GM12873 (cell line): ENCODE results near the gene CEP72.

Source experiments
- CTCF ChIP-seq: IDR thresholded peaks from 2 replicates; pipeline ENCODE4 v1.5.1; 2012; ENCODE audit warnings: low read depth, mild to moderate bottlenecking, moderate library complexity, low read length, control low read depth; ENCODE audit not compliant: insufficient read depth; ENCODE audit errors: missing control alignments

The CEP72 gene

DNA sequence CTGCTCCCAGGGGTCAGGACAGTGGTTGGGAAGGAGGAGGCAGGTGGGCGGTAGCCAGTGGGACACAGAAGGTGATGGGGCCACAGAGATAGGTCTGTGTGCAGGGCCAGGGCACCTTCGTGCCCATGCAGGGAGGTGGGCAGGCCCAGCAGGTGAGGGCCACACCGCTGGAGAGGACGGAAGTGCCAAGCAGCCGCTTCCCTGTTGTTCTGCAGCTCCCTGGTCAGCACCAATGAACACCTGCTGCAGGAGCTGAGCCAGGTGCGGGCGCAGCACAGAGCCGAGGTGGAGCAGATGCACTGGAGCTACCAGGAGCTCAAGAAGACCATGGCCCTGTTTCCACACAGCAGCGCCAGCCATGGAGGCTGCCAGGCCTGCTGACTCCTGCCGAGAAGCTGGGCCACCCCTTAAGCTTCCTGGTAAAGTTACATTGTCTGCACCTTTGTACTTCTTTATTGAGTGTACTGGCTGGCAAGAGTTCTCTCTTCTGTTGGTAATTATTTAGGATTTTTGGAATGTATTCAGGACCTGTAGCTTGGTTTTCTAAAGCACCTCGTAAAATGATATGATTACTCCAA lies 40.7 kb downstream of the CEP72 start:
- TF ChIP-seq CTCF, result no peak

- no peak for TF ChIP-seq CTCF
Observed at GRCh38 chr5:654071-654778, 42.1 kb downstream of the CEP72 start.

- TF ChIP-seq CTCF, result no peak
Observed at GRCh38 chr5:655406-655805, 43.3 kb downstream of the CEP72 start.

DNA sequence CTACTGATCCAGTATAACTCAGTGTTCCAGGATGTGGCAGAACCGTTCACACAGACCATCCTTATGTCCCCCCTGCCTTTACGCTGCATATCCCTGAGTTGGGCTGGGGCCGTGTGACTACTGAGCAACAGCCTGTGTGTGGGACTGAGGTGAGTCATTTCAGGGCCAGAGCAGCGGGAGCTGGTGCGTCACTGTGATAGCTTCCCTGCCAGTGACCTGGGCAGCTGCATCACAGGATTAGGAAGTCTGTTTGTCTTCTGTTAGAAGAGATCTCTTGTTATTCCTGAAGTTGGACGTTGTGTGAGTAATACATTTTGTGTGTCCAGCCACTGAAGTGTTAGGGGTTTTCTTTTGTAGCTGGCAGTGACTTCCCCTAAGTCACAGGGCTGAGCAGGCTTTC lies 45.4 kb downstream of the CEP72 start:
- TF ChIP-seq CTCF, result no peak

- TF ChIP-seq CTCF, result no peak
Observed at GRCh38 chr5:658103-658502, 46.0 kb downstream of the CEP72 start.

DNA sequence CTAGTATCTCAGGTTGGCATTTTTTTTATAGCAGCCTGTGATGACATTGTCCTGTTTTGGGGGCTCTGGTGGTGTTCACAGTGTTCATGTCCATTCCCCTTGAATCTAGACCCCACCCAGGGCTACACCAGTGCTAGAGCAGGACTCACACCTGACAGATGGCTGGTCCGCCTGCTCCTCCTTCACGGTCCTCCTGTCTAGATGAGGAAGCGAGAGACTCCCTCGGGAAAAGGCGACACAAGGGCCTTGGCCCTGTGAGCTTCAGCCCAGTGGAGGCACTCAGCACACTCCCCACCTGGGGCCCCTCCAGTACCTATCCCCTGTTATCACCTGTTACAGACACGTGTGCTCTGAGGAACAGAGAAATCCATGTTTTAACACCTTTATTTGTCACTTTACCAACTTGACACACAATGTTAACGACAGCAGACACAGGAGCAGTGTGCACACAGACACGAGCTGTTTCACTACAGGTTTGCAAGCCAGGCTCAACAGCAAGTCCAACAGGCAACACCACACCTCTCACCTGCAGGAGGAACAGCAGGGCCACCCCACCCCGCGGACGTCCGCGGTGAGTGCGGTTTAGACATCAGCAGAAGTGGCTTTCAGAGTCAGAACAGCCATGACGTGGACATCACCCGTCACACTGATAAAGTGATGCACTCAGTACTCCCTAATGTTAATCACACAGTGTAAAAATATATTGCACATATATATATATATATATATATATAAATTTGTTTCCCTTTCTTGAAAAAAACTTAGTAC lies 47.5 kb downstream of the CEP72 start:
- no peak for TF ChIP-seq CTCF

DNA sequence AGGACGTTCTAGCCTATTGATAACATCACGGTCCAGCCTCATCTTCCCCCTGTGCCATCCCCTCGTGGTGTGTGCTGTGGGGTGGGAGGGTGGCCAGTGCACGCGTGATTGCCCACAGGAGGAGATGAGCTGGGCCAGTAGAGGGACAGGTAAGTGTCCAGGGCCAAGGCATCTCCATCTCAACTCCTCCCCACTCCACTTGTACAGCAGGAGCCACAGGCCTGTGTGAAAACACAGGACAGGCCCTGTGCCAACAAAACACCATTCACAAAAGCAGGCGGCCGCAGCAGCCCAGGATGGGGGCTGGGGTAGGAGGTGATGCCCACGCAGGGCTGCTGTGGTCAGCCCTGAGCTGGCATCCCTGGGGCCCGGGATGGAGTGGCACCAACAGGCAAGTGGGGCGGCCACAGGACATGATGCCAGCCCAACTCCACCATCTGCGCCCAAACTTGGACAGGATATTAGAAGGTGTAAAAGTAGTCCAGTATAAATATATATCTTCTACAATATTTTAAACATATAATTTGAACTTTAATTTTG lies 48.4 kb downstream of the CEP72 start:
- TF ChIP-seq CTCF, result no peak
